ENCODE results near the gene KRTAP20-1.

GRCh38 chr21:30646904-30647414, 30.7 kb downstream of the KRTAP20-1 start:
- TF ChIP-seq CTCF (IDR thresholded peaks at IDR 0.05), result no peak
- no peak for TF ChIP-seq POLR2AphosphoS5 (IDR thresholded peaks at IDR 0.05)
- no peak for TF ChIP-seq POLR2A (IDR thresholded peaks at IDR 0.05)
